Fibroblast of lung (primary cell): ENCODE measurements around the gene MLLT10. TPM values are rescaled to one million over a fixed set of nuclear protein-coding genes. Genes with fewer than 3 reads are reported as not detected.

ENCODE experiments used
- DNase-seq, 2 donors: peaks; one replicate each; pipeline versions ENCODE4 v3.0.0 to v3.0.0-alpha.2; 2010; ENCODE audit warnings: low read depth in 2 of 2
- H2AFZ ChIP-seq: 2 replicates; pipeline ENCODE4 v1.5.1; 2012; ENCODE audit warnings: low read length, control low read depth, inconsistent platforms
- H3K27ac ChIP-seq: 2 replicates; pipeline ENCODE4 v1.5.1; 2011; ENCODE audit warnings: low read length, control low read depth; ENCODE audit not compliant: insufficient read depth
- H3K27me3 ChIP-seq: 2 replicates; pipeline ENCODE4 v1.5.1; 2011; ENCODE audit warnings: mild to moderate bottlenecking, low read length; ENCODE audit not compliant: control insufficient read depth, insufficient read depth
- H3K36me3 ChIP-seq: 2 replicates; pipeline ENCODE4 v1.5.1; 2011; ENCODE audit warnings: low read length; ENCODE audit not compliant: control insufficient read depth, insufficient read depth
- H3K4me1 ChIP-seq: 2 replicates; pipeline ENCODE4 v1.5.1; 2011; ENCODE audit warnings: low read length; ENCODE audit not compliant: control insufficient read depth, insufficient read depth; ENCODE audit errors: extremely low read depth
- H3K4me2 ChIP-seq: 2 replicates; pipeline ENCODE4 v1.5.1; 2011; ENCODE audit warnings: low read length, control low read depth; ENCODE audit not compliant: insufficient read depth; ENCODE audit errors: extremely low read depth
- H3K4me3 ChIP-seq, 4 experiments: fragments of 200-600 bp in 1 of 4; sonication (generic) in 1 of 4; replicated peaks in 1 of 4; 2 replicates each; pipeline ENCODE4 v1.5.1; 2011 to 2016; ENCODE audit warnings: low read length in 4 of 4, low read depth in 3 of 4, mild to moderate bottlenecking in 3 of 4, control low read depth in 2 of 4, inconsistent platforms in 1 of 4, mixed read lengths in 1 of 4; ENCODE audit not compliant: insufficient read depth in 1 of 4; ENCODE audit errors: control extremely low read depth in 1 of 4
- H3K79me2 ChIP-seq: 2 replicates; pipeline ENCODE4 v1.5.1; 2012; ENCODE audit warnings: mild to moderate bottlenecking, low read length, inconsistent platforms; ENCODE audit not compliant: control insufficient read depth, insufficient read depth
- H3K9ac ChIP-seq: 2 replicates; pipeline ENCODE4 v1.5.1; 2011; ENCODE audit warnings: mild to moderate bottlenecking, low read length, control low read depth; ENCODE audit not compliant: insufficient read depth
- H3K9me3 ChIP-seq: 2 replicates; pipeline ENCODE4 v1.5.1; 2012; ENCODE audit warnings: low read depth, low read length; ENCODE audit not compliant: control insufficient read depth, insufficient read depth
- H4K20me1 ChIP-seq: 2 replicates; pipeline ENCODE4 v1.5.1; 2011; ENCODE audit warnings: low read length; ENCODE audit not compliant: control insufficient read depth, insufficient read depth; ENCODE audit errors: extremely low read depth
- EZH2 ChIP-seq: IDR thresholded peaks from 2 replicates; pipeline ENCODE4 v1.5.1; 2012; ENCODE audit warnings: low read length, control low read depth, mild to moderate bottlenecking; ENCODE audit errors: missing control alignments
- polyA plus RNA-seq, 2 donors: library from polyadenylated mRNA; depleted of rRNA in 1 of 2; stranded (reverse) in 1 of 2; unstranded in 1 of 2; fragments of >200 nt; gene quantifications; 2 replicates each; pipeline ENCODE4 v1.2.1, GENCODE V29; 2011 to 2012; ENCODE audit warnings: missing spikeins in 1 of 2
- total RNA-seq: library from RNA; depleted of rRNA; stranded (reverse); fragments of >200 nt; gene quantifications from 2 replicates; pipeline ENCODE4 v1.2.1, GENCODE V29; 2014
- TF ChIP-seq, protein P1 (sequence below), 2 donors: IDR thresholded peaks in 1 of 2; conservative IDR thresholded peaks in 1 of 2; 1 replicate in 1 of 2; 2 replicates in 1 of 2; pipeline ENCODE4 v1.5.1; 2011 to 2012; ENCODE audit warnings: low read length in 2 of 2, control low read depth in 1 of 2, inconsistent platforms in 1 of 2, low read depth in 1 of 2, mild to moderate bottlenecking in 1 of 2

Gene MLLT10
- total and polyA plus RNA-seq, 2 donors (not counting 1 experiment from before 2014, with no cell fraction given): 25.6 to 56.3 TPM

DNA sequence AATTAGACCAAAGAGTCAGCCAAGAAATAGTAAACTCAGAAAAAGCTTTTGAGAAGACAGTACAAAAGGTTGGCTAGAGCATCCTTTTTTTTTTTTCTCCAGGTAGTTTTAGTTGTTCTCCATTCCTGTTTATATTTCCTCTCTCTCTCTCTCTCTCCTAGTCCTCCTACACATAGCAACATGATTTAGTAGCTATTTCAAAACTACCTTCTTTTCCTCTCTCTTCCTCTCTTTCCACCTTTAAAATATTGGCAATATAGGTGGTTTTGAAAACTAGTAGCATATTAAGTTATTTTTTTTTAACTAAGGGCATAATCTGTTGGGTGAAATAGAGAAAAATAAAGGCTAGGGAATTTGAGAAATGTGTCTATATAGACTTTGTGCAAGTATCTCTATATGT is 13.5 kb upstream of the MLLT10 start:
- Histone ChIP-seq H3K36me3 (no peaks in the 10 kb centered on the region), H3K27ac (no peak overlapping the region), H3K4me2 (no peak overlapping the region), H3K9ac (no peak overlapping the region), H3K4me1 (peaks cover 3% of the 10 kb centered on the region), H4K20me1 (no peaks in the 10 kb centered on the region), H3K4me3 (peak overlapping the region in 2 of 4 experiments; percentile 31 to 64), H2AFZ (no peak overlapping the region), H3K79me2 (no peaks in the 10 kb centered on the region), H3K27me3 (no peaks in the 10 kb centered on the region), H3K9me3 (no peaks in the 10 kb centered on the region)
- TF ChIP-seq, protein P1, sequence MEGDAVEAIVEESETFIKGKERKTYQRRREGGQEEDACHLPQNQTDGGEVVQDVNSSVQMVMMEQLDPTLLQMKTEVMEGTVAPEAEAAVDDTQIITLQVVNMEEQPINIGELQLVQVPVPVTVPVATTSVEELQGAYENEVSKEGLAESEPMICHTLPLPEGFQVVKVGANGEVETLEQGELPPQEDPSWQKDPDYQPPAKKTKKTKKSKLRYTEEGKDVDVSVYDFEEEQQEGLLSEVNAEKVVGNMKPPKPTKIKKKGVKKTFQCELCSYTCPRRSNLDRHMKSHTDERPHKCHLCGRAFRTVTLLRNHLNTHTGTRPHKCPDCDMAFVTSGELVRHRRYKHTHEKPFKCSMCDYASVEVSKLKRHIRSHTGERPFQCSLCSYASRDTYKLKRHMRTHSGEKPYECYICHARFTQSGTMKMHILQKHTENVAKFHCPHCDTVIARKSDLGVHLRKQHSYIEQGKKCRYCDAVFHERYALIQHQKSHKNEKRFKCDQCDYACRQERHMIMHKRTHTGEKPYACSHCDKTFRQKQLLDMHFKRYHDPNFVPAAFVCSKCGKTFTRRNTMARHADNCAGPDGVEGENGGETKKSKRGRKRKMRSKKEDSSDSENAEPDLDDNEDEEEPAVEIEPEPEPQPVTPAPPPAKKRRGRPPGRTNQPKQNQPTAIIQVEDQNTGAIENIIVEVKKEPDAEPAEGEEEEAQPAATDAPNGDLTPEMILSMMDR (conservative IDR thresholded peaks at IDR 0.05 in 1 of 2, IDR thresholded peaks at IDR 0.05 in 1 of 2; ENCODE audit: low read depth in 1 of 2, low read length in 2 of 2): no peak
- no peak for TF ChIP-seq EZH2
- peak in 1 of 2 donors; percentile 14 for DNase-seq

DNA sequence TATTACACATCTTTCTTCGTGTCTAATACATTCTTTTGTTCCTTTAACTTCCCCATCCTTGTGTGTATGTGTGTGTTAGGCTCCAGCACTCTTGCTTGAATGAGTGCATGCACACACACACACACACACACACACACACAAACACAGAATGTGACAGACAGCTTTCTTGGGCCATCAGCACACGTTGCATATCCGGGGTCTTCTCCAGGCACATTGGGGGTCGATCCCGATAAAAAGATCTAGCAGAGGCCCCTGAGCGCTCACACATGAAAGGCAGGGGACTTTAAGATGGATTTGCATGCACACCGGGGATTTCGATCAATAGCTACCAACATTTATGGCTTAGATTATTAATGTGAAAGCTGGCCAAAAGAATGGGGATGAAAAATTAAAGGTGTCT is 13.1 kb upstream of the MLLT10 start:
- Histone ChIP-seq H3K27me3 (no peaks in the 10 kb centered on the region), H3K9ac (no peak overlapping the region), H3K4me2 (no peak overlapping the region), H2AFZ (no peak overlapping the region), H4K20me1 (no peaks in the 10 kb centered on the region), H3K79me2 (no peaks in the 10 kb centered on the region), H3K27ac (no peak overlapping the region), H3K9me3 (no peaks in the 10 kb centered on the region), H3K4me3 (no peak overlapping the region), H3K4me1 (peaks cover 3% of the 10 kb centered on the region), H3K36me3 (no peaks in the 10 kb centered on the region)
- no peak for TF ChIP-seq EZH2
- TF ChIP-seq, protein P1 (conservative IDR thresholded peaks at IDR 0.05 in 1 of 2, IDR thresholded peaks at IDR 0.05 in 1 of 2; ENCODE audit: low read depth in 1 of 2, low read length in 2 of 2): no peak
- peak in 1 of 2 donors; percentile 31 for DNase-seq

DNA sequence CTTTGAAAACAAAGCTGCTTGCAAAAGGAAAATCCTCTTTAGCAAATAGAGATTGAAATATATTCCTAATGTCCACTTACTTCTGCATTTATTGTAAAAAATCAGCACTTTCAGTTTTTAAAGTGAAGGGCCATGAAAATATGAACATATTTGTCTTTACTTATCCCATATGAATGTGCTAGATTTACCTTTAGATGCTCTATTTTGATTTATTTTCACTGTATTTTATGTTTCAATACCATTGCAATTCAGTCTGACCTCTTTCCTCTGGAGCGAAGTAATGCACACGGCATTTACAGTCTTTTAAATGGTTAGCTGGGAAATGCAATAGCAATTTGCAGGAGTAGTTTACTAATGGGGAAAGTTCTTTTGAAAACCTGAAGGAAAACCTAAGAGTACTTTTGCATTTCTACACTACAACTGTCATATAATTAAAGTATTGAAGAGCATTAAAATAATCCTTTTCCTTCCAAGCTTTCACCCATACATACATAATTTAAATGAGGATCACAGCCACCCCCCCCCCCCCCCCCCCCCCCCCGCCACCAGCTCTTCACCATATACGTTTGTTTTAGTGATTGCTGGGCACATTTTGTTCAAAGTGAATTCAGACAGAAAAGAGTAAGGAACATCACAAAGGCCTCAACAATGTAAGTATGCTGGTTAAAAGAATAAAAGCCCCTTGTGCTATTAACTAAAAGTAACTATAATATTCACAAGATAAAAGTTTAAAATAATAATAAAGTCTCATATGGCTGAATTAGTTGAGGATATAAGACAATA is 12.1 kb upstream of the MLLT10 start:
- Histone ChIP-seq H3K27ac (no peak overlapping the region), H2AFZ (no peak overlapping the region), H4K20me1 (no peaks in the 10 kb centered on the region), H3K9ac (no peak overlapping the region), H3K4me3 (peak overlapping the region in 1 of 4 experiments; percentile 13), H3K4me1 (peaks cover 3% of the 10 kb centered on the region), H3K4me2 (no peak overlapping the region), H3K79me2 (no peaks in the 10 kb centered on the region), H3K27me3 (no peaks in the 10 kb centered on the region), H3K9me3 (no peaks in the 10 kb centered on the region), H3K36me3 (no peaks in the 10 kb centered on the region)
- peak; percentile 20 to 40 for DNase-seq
- no peak for TF ChIP-seq EZH2
- TF ChIP-seq, protein P1 (conservative IDR thresholded peaks at IDR 0.05 in 1 of 2, IDR thresholded peaks at IDR 0.05 in 1 of 2; ENCODE audit: low read depth in 1 of 2, low read length in 2 of 2): no peak
